HEK293T (cell line): ENCODE results near the gene EPN1.

Experiments
- ARNT ChIP-seq: fragments of 450-650 bp; IDR thresholded peaks from 2 replicates; pipeline ENCODE4 v1.6.1; 2017; ENCODE audit warnings: mild to moderate bottlenecking
- BHLHE40 ChIP-seq: fragments of 450-650 bp; IDR thresholded peaks from 2 replicates; pipeline ENCODE4 v1.6.1; 2016; ENCODE audit warnings: mild to moderate bottlenecking, moderate library complexity, borderline replicate concordance
- ELF4 ChIP-seq: fragments of 450-650 bp; IDR thresholded peaks from 2 replicates; pipeline ENCODE4 v1.6.1; 2017; ENCODE audit warnings: antibody characterized with exemption
- FOXA1 ChIP-seq: fragments of 450-650 bp; IDR thresholded peaks from 2 replicates; pipeline ENCODE4 v1.6.1; 2016; ENCODE audit warnings: mild to moderate bottlenecking
- FOXK2 ChIP-seq: fragments of 450-650 bp; IDR thresholded peaks from 2 replicates; pipeline ENCODE4 v1.6.1; 2016; ENCODE audit warnings: mild to moderate bottlenecking
- FOXM1 ChIP-seq: fragments of 450-650 bp; IDR thresholded peaks from 2 replicates; pipeline ENCODE4 v1.6.1; 2017; ENCODE audit warnings: mild to moderate bottlenecking, borderline replicate concordance
- HDGF ChIP-seq: fragments of 450-650 bp; IDR thresholded peaks from 2 replicates; pipeline ENCODE4 v1.6.1; 2017; ENCODE audit warnings: antibody characterized with exemption, borderline replicate concordance
- L3MBTL2 ChIP-seq: fragments of 450-650 bp; conservative IDR thresholded peaks from 2 replicates; pipeline ENCODE4 v1.6.1; 2016; ENCODE audit warnings: mild to moderate bottlenecking
- NFRKB ChIP-seq: fragments of 450-650 bp; IDR thresholded peaks from 2 replicates; pipeline ENCODE4 v1.6.1; 2016; ENCODE audit warnings: mild to moderate bottlenecking, moderate library complexity
- PKNOX1 ChIP-seq: fragments of 450-650 bp; IDR thresholded peaks from 2 replicates; pipeline ENCODE4 v1.6.1; 2016
- SP1 ChIP-seq: fragments of 450-650 bp; IDR thresholded peaks from 2 replicates; pipeline ENCODE4 v1.6.1; 2017
- SUZ12 ChIP-seq: fragments of 450-650 bp; IDR thresholded peaks from 2 replicates; pipeline ENCODE4 v1.6.1; 2016; ENCODE audit warnings: mild to moderate bottlenecking
- TARDBP ChIP-seq: fragments of 450-650 bp; IDR thresholded peaks from 2 replicates; pipeline ENCODE4 v1.6.1; 2016

- TF ChIP-seq FOXK2 (no peak), HDGF (no peak), PKNOX1 (no peak), ARNT (no peak), SP1 (no peak), FOXM1 (no peak), SUZ12 (no peak), NFRKB (no peak), TARDBP (no peak), ELF4 (no peak), BHLHE40 (no peak), FOXA1 (no peak), L3MBTL2 (no peak)
Measured at GRCh38 chr19:55670280-55671053, 4.6 kb upstream of the EPN1 start.
